Stimulated activated CD4-positive, alpha-beta T cell treated with anti-CD3 and anti-CD28 coated beads, Interleukin-4, amount 100 ng/mL, for 1 hour (primary cell): Measurements from ENCODE around the gene SMURF2.
A peak's percentile ranks its signal among the peaks of the same experiment; 100 is the strongest.

Experiments used
- DNase-seq: peaks from one replicate; pipeline ENCODE4 v3.0.0-alpha.2; 2020

The SMURF2 gene

DNA sequence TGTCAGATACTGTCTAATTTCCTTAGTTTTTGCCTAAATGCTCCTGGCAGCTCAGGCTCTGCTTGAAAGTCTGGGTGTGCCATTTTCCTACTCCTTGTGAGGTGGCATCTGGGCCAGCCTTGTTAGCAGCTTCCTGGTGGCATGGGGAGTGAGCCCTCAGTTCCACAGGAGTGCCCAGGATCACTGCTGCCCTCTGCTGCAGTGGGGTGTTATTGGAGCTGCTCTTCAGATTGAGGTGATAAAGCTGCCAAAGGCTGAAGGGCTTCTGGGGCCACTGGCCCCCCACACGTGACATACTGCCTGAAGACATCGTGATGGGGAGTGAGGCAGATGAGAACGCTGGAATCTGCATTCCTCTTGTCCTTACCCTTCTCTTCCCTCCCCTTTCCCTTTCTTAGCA lies 127.9 kb downstream of the SMURF2 start:
- DNase-seq, result peak; percentile 2

DNA sequence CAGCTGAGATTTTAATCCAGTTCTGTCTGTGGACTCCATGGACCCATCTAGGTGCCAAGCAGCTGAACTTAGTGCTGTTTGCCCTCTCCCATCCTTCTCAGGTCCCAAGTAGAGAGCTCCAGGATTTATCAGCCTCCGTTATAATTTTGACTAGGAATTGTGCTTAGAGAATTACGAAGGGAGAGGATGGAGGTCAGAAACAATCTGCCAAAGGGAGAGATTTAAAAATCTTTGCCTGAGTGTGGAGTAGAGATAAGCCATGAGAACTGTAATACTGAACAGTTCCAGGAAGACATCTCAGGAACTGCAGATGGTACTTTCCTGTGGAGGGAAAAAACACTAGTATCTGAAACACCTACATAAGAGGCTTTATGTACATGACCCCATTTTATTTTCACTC lies 128.3 kb downstream of the SMURF2 start:
- DNase-seq, result no peak

DNA sequence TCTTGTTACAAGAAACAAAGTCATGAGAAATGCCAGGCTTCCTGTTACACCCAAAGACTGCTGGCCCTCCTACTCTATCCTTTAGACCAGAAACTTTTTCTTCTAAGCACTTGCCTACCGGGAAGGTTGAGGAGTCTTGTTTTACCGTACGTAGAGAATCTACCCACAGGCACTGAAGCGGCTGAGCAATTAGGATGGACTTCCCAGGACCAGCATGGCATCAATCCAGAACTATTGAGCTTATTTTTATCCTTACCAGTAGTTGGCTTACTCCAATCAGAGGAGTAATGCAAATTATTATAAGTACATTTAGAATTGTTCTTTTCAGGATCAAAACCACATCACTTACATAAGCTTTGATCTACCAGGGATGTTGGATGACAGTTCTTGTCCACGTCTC lies 129.7 kb downstream of the SMURF2 start:
- DNase-seq, result no peak

DNA sequence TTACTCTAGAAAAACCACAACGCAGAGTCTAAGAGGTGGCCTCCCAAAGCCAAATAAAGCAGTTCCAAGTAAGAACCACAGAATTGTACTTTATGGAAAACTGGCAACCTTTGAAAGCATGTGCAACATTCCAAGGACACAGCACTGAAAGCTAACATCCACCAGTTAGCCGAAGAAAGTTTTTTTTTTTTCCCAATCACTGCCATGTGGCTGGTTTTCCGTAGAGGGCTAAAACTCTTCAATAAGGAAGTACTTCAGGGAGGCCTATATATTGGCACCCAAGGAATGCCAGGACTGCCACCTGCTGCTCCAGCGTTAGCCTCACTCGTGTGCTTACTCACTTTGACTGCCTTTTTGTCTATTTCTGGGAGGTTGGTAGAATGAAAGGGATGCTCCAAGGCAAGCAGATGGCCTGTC lies 130.1 kb downstream of the SMURF2 start:
- DNase-seq, result no peak

DNA sequence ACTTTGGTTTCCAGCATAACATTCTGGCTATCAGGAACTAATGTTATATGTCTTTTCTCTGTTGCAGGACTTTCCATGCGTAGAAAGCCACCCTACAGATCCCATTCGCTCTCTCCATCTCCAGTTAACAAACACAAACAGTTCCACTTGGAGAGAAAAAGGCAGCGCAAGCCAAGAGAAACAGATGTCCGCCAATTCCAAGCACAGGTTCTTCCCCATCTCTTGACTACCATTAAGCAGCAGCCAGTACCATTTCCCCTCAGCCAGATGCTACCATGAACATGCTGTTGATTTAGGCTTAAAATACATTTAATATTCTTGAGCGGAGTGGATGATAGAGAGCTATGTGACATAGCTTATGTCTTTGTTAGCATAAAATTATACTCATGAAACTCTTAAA lies 132.9 kb downstream of the SMURF2 start:
- no peak for DNase-seq

DNA sequence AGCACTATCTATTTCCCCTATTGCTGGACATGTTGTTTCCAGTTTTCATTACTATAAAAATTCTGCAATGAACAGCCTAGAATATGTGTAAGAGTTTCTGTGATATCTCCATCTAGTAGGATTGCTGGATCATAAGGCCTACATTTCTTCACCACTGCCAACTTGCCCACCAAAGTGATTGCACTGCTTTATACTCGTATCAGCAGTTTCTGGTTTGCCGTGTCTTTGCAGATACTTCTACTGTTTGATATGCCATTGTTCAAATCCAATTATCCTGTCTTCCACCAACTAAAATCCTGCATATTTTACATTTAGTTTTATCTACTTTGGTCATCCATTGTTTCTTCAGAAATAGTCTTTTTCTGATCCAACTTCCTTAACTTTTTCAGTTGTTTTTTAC lies 134.2 kb downstream of the SMURF2 start:
- DNase-seq, result no peak

DNA sequence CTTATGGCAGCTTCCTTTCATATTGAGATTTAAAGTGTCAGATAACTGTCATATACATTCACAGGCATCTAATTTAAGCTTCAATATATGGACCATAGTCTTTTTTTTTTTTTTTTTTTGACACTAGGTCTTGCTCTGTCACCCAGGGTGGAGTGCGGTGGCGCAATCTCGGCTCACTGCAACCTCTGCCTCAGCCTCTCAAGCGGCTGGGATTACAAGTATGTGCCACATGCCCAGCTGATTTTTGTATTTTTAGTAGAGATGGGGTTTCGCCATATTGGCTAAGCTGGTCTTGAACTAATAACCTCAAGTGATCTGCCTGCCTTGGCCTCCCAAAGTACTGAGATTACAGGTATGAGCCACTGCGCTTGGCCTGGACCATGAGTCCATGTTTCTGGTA lies 141.7 kb downstream of the SMURF2 start:
- no peak for DNase-seq

DNA sequence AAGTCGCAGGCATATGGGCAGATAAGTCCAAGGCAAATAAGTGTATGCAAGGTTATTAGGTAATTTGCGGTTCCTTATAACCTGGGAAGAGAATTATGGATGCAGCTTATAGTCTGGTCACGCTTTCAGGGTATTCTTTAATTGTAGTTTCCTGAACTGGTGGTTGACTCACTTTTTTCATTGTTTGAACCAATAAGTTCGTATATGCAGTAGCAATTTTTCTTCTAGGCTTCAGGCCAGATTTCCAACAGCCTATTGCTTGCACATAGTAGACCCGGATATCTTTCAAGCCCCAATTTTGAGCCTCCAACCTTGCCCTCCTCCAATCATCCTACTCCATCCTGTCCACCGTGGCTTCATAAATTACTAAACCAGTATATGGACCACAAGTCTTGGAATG lies 142.5 kb downstream of the SMURF2 start:
- no peak for DNase-seq

DNA sequence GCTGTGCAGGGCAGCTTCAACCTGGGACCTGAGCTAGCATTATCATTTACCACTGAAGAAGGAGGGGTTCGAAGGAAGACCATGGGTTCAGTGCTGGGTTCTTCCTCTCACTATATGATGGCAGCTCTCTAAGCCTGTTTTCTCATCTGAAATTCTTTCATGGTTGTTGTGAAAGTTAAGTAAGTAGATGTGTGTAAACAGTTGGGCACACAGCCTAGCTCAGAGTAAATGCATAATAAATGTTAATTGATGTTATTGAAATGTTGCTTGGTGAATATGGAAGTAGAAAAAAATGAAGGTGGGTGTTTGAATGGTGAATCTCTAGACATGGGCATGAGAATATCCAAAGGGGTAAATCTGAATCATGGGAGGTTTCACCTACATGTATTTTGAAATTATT lies 146.3 kb downstream of the SMURF2 start:
- DNase-seq, result no peak

DNA sequence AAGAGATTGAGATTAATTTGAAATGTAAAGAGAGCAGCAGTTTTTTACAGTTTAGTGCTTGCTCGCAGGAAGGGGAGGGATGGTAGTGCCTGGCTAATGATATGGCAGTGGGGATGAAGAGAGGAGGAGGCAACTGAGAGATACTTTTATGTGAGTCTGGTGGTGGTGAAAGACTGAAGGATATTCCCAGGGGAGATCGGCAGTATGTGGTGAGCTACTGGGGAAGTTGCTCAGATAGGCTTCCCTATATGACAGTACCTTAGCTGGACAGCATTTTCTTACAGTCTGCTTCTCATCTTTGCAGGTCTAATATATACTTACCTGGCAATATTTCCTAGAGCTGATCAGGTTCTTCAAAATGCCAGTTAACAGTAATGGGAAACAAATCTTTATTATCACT lies 146.7 kb downstream of the SMURF2 start:
- no peak for DNase-seq

DNA sequence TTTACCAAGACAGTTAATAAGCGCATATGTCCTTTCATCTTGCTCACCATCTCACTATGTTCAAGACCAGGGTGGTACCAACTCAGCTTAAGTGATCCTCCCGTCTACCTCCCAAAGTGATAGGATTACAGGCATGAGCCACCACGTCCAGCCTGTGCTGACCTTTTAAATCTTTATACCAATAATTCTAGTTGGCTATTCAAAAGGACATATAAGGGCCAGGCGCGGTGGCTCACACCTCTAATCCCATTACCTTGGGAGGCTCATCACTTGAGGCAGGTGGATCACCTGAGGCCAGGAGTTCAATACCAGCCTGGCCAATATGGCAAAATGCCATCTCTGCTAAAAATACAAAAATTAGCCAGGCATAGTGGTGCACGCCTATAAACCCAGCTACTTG lies 152.9 kb downstream of the SMURF2 start:
- DNase-seq, result no peak

DNA sequence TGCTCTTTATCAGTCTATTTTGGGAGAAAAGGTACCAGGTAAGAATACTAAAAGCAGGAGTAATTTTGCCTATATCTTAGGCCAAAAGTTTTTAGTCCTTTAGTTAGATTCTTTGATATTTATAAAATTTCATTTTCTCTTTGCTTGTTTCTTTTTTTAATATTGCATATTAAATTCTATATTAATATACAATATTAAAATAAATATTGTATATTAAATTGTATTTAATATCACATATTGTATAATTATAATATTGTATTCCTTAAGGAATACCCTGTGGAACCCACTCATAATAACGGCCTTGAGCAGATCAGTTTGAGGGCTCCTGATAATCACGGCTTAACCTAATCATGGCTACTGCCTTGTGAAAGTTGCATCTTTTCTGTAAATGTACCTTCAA lies 153.4 kb downstream of the SMURF2 start:
- DNase-seq, result no peak

DNA sequence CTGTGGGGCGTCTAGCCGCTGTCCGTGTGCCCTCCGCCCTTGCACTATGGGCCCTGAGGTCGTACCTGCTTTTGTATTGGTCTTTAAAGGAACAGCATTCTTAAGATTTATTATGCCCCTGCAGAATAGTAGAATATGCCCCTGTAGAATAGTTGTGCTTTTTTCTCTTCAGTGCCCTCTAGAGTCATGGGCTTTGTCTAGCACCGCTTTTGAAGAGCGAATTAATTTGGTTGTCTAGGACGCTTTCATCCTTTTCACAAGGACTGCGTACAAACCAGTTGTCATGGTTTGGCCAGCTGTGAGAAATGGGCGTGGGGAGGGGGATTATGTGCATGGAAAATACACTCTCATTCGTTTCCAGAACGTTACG lies 154.7 kb downstream of the SMURF2 start:
- DNase-seq, result no peak

DNA sequence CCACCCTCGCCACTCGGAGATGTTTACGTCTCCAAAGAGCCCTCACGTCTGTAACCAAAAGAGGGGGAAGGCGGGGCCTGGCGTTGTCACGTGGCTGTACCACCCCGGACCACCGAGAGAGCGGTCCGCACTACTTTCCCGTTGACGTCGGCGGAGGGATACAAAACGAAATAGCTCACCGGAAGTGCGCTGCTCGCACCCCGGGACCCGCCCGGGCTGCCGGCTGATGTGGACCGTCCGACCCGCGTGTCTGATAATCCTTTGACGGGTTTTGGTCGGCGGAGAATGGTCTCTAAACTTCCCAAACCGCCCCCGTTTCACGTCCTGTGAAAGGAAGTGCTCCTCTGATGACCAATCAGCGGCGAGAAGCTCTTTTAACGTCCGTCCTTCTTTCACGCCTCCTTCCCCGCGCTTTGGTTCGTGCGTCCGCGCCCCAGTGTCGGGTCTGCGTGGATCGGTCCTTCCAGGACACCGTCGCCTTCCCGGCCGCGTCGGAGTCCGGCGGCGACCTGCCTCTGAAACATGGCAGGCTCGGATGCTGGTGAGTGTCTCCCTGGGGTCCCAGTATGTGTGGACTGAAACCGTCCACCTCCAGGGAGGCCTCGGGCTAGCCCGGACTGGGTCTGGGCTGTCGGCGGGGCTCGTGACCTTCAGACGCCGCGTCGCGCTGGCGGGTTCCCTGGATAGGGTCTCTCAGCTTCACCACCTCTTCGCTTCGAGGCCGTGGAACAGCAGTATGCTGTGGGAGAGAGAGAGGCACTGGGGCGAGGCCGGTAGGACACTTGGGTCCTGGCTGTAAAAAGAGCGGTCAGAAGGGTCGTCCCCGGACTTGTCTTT lies 155.3 kb downstream of the SMURF2 start, which contains the start of gene CEP95:
Gene CEP95 (plus strand): TSS at position 402 of the 837 bp plus-strand sequence. CDS start 121 bp downstream, at position 523.
- DNase-seq, result peak; percentile 93

DNA sequence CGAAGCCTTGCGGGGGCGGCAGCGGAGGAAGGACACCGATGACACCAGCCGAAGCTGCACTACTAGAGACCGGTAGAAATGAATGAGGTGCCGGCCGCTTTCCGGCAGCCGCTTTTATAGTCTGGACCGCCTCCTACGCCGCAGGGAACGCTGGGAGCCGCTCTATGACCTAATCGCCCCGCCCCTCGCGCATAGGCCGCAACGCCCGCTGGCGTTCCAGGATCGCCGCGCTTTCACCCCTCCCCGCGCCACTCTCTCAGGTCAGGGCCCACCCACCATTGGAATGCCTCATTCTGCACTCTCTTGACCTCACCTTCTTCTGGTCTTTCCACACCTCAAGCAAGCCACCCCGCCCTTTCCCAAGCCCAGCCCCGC lies 155.9 kb downstream of the SMURF2 start, which contains the start of gene DDX5:
Gene DDX5 (minus strand): TSS at position 89 of the 375 bp plus-strand sequence. CDS start 170 bp downstream, outside the sequence.
- peak; percentile 97 for DNase-seq

DNA sequence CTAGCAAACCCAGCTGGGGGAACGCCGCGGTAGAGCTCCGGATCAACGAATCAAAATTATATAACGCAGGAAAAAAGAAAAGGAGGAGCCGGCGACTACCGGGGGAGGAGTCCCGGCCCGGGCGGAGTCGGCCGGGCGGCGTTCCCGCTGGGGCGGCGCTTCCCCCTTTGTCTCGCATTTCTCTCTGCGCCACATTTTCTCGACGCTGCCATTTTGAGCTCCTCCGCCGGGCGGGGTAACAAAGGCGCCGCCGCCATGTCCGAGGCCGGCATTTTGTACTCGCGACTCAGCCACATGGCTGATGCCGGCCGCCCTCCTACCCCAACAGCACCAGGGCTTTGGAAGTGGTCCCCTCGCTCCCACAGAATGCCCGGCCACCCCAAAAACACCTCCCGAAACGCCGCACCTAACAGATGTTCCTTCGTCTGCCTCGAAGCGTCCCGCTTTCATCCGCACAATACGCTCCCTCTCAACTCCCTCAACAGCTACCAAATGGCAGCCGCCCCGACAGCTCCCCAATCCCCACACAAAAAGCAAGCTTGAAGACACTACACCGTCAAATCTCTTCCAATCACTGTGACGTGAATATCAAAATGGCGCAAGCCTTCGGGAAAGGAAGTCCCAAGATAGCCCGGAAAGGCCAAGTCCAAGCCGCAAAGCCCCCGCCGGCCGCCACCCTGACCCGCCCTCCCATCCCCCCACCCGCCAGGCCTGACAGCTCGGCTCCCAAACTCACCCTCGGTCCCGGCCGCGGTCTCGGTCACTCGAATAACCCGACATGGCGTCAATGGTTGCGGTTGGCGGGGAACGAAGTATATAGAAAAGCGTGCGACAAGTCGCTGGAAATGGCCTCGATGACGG lies 156.5 kb downstream of the SMURF2 start:
- DNase-seq, result peak; percentile 83

DNA sequence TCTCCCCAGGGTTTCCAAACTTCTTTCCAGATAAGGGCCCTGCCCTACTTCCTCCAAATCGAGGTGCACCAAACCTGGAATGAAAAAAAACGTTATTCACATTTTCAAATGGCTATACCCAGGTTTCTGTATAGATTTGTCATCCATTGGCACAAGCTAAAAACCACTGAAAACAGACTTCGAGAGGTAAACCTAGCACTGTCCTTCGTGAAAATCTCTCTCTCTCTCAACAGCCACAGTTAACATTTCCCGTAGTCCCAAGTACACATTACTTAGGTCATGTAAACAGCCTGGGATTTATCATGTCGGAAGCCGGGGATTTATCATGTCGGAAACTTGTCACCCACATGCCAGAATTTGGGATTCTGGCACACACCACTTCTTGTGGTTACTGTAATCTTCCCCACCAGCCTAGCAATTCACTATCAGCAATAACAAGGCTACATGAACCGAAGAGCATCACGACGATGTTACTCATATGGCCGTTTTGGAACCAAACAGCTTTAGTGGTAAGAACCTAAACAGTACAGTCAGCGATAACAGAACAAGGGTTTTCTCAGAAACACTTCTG lies 157.3 kb downstream of the SMURF2 start:
- DNase-seq, result no peak

DNA sequence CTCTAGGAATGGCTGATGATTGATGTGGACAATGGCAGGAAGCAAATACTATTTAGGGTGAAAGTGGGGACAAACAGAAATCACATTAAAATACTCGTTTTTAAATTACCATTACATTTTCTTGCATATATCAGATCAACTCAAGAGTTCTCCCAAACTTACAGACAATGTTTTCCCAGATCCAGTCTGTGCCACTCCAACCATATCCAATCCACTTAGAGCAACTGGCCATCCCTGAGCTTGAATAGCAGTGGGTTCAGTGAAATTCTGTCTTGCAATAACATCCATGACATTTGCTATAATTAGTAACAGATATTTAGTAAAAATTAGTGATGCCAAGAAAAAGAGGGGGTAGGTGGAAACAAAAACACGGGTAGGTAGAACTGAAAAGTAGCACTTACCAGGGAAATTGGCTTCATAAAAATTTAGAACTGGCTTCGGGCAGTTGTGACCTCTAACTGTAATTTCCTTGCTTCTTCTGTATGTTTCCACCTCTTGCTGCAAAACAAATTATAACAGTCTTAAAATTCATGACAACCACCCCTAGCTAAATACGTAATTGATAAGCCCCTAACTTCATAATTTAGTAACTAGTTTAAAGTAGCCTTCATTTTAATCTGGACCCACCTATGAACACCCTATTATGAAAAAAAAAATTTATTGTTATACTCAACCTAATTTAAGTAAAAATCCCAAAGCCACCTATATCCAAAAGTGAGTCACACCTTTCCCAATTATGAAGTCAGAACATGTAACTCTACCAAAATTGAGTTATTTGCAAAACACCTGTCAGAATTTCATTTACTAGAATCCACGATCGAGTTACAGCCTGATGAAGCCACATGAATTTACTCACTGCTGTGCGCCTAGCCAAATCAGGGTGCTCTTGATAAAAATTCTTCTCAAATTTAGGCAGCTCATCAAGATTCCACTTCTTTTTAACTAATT lies 158.0 kb downstream of the SMURF2 start:
- no peak for DNase-seq

DNA sequence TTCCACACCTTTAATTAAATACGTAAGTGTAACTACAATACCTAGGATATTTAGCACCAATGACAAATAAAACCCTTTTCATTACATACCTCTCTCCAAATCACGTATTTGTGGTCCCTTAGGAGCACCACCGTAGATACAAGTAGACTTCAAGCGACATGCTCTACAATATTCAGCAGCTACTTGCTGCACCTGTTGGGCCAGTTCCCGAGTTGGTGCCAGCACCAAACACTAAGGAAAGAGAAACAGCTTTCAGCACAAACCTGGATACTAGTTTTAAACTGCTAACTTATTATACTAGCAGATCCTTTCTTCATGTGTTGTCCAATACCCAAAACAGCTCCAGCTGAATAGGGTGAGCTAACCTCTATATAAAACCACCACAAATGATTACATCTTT lies 158.8 kb downstream of the SMURF2 start:
- DNase-seq, result no peak

DNA sequence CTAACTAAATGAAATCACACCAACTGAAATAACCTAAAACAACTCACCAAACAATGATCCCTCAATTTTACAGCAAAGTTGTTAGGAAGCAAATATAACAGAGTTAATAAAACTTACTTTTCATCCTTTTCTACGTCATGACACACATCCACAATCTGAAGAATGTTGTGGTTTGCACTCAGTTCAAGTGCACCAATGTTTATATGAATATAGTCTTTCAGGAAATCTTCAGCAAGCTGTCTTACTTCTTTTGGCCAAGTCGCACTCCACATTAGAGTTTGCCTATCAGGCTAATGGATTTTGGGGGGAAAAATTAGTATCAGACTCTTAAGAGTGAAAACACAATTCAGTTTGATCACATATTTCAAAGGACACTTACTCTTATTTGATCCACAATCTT lies 159.3 kb downstream of the SMURF2 start:
- DNase-seq, result no peak

DNA sequence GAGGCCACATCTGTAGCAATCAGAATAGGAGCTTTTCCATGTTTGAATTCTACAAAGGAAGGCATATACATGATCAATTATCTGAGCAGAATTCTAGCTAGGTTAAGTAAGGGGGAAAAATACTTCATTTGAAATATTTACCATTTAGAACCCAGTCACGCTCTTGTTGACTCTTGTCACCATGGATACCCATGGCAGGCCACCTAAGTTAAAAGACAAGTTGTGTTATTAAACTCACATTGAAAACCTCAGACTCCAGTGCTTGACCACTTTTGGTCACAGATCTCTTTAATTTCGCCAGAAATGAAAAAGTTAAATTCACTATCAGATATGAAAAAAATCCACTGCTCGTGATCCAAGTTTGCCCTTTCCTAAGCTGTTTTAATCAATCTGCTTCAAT lies 160.1 kb downstream of the SMURF2 start:
- DNase-seq, result no peak
